PFSK-1 (cell line): Measurements from ENCODE around the gene HEY2.

ENCODE experiments used
- FOXP2 ChIP-seq: optimal IDR thresholded peaks from 2 replicates; pipeline ENCODE3; 2011; ENCODE audit warnings: borderline replicate concordance, control low read depth, inconsistent platforms; ENCODE audit not compliant: insufficient read depth; ENCODE audit errors: extremely low read length, extremely low read depth
- POLR2AphosphoS5 ChIP-seq: IDR thresholded peaks from 2 replicates; pipeline ENCODE4 v1.6.1; 2012; ENCODE audit warnings: low read depth, mild to moderate bottlenecking, control low read depth, low read length, moderate library complexity
- SIN3A ChIP-seq: IDR thresholded peaks from 2 replicates; pipeline ENCODE4 v1.6.1; 2012; ENCODE audit warnings: mild to moderate bottlenecking, low read length, moderate library complexity, borderline replicate concordance; ENCODE audit not compliant: insufficient read depth
- TAF1 ChIP-seq: IDR thresholded peaks from 2 replicates; pipeline ENCODE4 v1.6.1; 2012; ENCODE audit warnings: low read length, control low read depth, borderline replicate concordance; ENCODE audit not compliant: insufficient read depth
- TF ChIP-seq, protein P1 (sequence below), 2 experiments: IDR thresholded peaks; 2 replicates each; pipeline versions ENCODE4 v1.6.1 to v1.8.0; 2011 to 2012; ENCODE audit warnings: low read depth in 2 of 2, low read length in 2 of 2, control low read depth in 1 of 2, inconsistent platforms in 1 of 2, mild to moderate bottlenecking in 1 of 2, moderate library complexity in 1 of 2; ENCODE audit not compliant: insufficient read depth in 1 of 2

HEY2 gene

DNA sequence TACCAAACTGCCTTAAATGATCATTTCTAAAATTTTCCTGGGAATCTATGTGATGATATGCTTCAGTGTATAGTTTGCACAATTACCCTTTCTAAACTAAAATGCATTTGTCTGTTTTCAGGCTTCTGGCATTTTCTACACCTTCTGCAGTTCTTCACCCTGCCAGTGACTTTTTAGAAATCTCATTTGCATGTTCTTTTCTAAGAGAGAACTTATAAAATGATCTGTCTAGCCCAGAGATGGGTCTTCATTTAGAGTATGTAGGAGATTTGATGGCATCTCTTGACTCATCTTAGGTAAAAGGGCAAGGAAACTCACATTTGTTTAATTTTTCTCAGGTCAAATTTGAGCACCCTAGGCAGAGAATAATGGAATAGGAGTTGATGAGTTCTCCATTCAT lies 59.2 kb downstream of the HEY2 start:
- TF ChIP-seq POLR2AphosphoS5, result no peak
- TF ChIP-seq FOXP2, result no peak
- TF ChIP-seq SIN3A, result no peak
- TF ChIP-seq, protein P1, sequence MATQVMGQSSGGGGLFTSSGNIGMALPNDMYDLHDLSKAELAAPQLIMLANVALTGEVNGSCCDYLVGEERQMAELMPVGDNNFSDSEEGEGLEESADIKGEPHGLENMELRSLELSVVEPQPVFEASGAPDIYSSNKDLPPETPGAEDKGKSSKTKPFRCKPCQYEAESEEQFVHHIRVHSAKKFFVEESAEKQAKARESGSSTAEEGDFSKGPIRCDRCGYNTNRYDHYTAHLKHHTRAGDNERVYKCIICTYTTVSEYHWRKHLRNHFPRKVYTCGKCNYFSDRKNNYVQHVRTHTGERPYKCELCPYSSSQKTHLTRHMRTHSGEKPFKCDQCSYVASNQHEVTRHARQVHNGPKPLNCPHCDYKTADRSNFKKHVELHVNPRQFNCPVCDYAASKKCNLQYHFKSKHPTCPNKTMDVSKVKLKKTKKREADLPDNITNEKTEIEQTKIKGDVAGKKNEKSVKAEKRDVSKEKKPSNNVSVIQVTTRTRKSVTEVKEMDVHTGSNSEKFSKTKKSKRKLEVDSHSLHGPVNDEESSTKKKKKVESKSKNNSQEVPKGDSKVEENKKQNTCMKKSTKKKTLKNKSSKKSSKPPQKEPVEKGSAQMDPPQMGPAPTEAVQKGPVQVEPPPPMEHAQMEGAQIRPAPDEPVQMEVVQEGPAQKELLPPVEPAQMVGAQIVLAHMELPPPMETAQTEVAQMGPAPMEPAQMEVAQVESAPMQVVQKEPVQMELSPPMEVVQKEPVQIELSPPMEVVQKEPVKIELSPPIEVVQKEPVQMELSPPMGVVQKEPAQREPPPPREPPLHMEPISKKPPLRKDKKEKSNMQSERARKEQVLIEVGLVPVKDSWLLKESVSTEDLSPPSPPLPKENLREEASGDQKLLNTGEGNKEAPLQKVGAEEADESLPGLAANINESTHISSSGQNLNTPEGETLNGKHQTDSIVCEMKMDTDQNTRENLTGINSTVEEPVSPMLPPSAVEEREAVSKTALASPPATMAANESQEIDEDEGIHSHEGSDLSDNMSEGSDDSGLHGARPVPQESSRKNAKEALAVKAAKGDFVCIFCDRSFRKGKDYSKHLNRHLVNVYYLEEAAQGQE (IDR thresholded peaks at IDR 0.05; ENCODE audit: insufficient read depth in 1 of 2, low read depth in 2 of 2, low read length in 2 of 2), result no peak
- no peak for TF ChIP-seq TAF1

DNA sequence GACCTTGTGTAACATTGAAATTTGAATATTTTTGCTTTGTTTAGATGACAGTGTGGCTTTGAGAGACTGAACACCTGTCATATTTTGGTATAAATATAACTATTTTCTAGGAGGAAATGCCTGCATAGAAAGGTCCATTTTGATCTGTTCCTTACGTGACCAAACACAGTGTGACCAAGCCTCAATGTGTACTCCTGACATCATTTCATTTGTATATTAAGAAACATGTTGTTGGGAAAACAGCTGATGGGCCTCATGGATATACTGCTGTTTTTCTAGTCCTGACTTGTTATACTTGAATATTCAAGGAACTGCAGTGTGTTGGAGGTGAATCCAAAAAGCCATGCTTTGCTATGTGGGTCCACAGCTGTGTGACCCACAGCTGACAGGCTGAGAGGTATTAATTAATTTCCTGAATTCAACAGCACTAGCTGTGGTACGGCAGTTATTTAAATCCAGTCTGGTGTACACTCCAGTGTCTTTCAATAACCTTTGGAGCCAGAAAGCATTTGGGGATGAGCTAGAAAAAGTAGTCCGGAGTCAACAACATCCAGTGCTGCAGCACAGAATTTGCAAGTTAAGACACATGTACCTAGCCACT lies 60.2 kb downstream of the HEY2 start:
- TF ChIP-seq FOXP2 (no peak), TAF1 (no peak), POLR2AphosphoS5 (no peak), SIN3A (no peak)
- TF ChIP-seq, protein P1 (IDR thresholded peaks at IDR 0.05; ENCODE audit: insufficient read depth in 1 of 2, low read depth in 2 of 2, low read length in 2 of 2), result no peak

DNA sequence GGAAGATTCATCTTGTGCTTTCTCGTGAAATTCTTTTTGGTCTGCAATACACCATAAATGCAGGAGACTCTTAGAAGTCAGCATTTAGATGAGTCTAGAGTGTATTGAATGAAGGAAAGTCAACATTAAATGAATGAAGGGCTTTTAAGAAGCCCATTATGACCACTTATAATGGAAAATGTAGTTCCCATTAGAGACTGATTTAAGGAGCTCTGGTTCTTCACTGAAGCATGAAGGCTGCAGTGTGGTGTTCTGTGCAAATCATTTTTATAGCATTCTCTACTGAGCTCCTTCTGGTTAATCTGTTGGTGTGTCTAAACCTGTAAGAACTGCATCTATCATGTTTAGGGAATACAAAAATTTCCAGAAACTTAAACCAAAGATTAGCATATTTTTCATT lies 61.0 kb downstream of the HEY2 start:
- TF ChIP-seq TAF1 (no peak), FOXP2 (no peak), POLR2AphosphoS5 (no peak), SIN3A (no peak)
- TF ChIP-seq, protein P1 (IDR thresholded peaks at IDR 0.05; ENCODE audit: insufficient read depth in 1 of 2, low read depth in 2 of 2, low read length in 2 of 2), result no peak
